Activated T-cell treated with anti-CD3 and anti-CD28 coated beads for 4 hours (primary cell): ENCODE data around the gene NCKAP5.

ENCODE experiments used
- DNase-seq: peaks from one replicate; pipeline ENCODE4 v3.0.0-alpha.2; 2020

NCKAP5 gene

DNA sequence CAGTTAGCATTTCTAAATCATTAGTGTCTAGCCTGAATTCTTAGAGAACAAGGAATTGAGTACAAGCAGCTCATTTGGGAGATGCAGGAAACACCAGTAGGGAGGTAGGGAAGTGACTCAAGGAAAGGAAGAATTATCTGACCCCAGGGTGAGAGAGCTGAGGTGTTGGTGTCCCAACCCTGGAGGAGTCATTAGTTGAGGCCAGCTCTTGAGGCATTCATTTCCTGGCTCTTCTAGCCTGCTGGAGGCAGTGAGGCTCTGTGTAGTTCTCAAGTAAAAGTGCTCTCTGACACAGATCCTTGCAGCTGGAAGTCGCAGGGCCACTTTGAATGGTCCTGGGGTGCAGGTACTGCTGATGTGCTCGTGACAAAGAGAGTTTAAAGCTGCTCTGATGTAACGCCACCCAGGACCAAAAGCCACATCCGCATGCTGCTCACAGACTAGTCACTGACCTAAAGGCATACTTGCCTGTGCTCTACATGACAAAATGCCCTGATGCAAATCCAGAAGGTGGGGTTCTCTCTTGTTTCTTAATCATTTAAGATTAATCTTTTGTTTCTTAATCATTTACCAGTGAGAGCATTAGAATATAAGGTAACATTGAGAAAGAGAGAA lies 598.8 kb downstream of the NCKAP5 start:
- no peak for DNase-seq

DNA sequence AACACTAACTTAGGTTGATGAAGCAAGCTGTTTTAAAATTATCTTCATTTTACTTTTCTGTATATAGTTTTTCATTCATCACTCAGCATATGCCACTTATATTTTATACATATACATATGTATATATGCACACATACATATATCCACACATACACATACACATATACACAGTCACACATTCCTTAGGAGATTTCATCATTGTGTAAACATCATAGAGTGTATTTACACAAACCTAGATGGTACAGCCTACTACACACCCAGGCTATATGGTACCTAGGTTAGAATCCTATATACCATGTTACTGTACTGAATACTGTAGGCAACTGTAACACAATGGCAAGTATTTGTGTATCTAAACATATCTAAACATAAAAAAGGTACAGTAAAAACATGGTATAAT lies 602.8 kb downstream of the NCKAP5 start:
- DNase-seq: no peak

DNA sequence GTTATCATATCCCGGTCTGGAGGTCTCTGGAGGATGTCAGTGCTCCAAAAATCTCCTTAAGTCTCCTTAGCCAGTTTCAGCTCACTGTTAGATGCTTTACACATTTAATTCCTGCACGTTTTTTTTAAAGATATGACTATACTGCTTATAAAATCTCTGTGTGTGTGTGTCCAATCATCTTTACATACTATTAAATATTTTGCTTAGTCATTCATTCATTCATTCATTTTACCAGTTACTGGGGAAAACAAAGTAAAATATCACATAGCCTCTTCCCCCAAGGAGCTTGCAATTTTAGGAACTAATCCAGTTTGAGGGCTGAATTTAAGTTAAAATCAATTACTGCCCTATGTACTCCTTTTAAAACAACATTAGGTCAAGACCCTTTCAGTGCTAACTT lies 605.1 kb downstream of the NCKAP5 start:
- no peak for DNase-seq

DNA sequence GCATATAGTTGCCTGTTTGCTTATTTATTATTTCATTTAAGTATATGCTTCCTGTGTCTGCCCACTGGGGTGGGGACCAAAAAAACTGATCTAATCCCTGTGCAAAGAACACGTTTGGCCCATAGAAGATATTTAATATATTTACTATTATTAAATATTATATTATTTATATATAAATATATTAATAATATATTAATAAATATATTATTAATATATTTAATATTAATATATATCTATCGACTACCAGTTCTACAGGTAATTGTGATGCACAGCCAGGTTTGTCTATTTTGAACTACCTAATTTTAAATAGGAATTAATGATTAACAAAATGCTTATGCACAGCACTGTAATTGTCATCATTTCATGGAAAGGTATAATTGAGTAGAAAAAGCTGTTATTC lies 609.4 kb downstream of the NCKAP5 start:
- no peak for DNase-seq

DNA sequence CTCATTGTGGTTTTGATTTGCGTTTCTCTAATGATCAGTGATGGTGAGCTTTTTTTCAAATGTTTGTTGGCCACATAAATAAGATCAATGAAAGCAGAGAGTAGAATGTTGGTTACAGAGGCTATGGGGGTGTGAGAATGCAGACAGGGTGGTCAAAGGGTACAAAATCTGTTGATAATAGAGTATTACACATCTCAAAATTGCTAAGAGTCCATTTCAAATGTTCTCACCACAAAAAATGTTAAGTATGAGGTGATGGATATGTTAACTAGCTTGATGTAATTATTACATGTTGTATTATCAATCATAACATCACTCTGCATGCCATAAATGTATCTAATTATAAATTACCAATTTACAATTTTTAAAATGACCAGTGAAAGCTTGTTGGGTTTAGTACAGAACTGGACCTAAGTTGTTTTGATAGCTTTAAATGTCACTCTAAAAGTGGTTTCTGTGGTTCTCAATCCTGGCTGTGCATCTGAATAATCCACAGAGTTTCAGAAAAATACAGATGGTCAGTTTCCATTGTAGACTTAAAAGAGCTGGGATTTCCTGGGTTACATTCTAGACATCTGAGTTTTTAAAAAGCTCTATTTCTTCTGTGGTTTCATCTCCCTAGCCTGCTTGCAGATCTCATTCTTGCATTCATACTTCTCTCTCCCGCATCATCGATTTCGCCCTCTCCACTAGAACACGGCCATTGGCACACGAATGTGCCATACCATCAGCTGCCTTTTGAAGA lies 612.2 kb downstream of the NCKAP5 start:
- DNase-seq: no peak

DNA sequence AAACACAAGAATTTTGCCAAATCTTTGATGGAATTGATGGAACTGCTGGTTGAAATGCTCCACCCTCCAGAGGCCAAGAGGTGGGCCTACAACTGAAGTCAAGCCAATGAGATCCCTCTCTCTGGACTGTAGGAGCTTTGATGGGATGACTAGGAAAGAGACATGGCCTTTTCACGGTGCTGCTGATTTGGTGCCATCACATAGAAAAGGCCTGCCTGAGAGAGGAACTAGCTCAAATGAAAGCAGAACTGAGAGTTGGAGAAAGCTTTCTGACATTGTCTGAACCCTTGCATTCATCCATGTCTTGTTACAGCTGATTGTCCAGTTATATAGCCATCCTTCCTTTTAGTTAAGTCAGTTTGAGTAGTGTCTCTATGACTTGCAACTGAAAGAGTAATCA lies 614.5 kb downstream of the NCKAP5 start:
- DNase-seq: no peak

DNA sequence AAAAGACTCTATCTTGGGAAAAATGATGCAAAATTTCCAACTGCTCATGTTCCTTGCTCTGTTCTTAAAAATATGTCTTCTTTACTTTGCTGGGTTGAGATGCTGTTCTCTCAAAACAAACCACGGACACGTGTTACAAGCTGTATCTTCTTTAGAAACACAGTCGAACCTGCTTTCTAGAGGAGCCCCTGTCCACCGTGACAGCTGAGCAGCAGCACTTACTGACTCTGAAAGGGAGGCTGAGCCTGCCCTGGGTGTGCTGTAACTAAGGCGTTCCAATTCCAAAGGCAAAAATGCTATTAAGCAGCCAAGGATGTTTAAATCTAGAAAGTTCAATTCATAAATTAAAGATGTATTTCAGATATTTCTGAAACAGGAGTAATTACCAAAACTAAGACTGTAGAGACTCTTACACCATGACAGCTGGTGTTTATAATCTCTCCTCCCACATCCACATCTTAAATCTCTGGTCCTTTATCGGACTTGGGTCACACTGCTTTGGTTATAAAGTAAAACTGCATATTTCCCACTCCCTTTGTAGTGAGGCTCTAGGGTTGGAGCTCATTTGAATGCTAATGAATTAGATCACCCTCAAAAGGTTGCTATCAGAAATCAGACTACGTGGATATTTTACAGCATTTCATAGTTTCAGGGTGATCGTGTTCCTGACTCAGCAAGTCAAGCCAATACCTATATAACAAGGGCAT lies 617.1 kb downstream of the NCKAP5 start:
- DNase-seq: no peak

DNA sequence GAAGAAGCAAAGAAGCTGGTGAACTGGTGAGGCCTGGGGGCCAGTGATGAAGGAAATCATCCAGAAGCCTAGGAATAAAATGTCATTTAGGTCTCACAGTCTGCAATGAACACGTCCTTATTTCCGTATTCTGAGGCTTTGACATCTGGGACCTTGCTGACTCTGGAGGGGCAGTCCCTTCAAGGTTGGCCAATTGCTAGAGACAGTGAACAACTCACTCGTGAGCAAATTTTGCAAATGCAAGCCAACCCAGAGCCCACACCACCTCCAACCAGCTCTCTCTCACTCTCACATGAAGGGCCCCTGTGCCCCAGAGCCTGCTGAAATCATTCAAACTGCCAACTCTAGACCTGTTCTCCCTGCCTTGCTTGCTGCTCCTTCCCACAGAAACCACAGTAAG lies 619.2 kb downstream of the NCKAP5 start:
- DNase-seq: no peak

DNA sequence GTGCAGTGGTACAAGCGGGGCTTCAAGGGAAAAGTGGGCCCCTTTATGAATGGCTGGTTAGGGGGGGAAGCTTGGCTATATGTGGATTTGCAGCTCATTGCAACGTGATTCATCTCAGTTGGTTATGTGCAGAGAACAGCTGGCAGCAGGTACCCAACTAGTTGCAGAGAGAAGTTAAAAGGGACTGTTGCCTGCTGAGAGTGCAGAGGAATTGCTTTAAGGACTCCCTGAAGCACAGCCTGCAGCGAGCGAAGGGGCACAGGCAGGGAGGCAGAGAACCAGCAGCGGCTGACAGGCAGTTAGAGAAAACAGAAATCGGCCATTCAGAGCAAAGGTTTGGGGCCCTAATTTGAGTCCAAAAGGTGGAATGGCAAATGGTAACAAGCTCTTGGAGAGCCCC lies 620.1 kb downstream of the NCKAP5 start:
- no peak for DNase-seq

DNA sequence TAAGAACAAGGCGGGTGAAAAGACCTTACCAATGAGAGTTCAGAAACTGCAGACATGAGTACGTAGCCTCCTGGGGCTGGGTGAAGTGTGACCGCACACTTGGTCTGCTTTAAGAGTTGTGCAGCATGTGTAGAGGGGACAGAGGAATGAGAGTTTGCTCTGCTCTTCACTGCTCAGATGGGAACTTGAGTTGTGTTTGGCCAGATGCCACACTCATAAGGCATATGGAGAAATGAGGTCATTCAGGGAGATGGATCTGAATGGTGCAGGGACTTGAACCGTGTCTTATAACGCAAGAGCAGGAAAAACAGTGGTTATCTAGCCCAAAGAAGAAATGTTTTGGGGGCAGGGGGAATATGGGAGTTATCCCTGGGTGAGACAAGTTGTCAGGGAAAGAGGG lies 624.4 kb downstream of the NCKAP5 start:
- DNase-seq: no peak

DNA sequence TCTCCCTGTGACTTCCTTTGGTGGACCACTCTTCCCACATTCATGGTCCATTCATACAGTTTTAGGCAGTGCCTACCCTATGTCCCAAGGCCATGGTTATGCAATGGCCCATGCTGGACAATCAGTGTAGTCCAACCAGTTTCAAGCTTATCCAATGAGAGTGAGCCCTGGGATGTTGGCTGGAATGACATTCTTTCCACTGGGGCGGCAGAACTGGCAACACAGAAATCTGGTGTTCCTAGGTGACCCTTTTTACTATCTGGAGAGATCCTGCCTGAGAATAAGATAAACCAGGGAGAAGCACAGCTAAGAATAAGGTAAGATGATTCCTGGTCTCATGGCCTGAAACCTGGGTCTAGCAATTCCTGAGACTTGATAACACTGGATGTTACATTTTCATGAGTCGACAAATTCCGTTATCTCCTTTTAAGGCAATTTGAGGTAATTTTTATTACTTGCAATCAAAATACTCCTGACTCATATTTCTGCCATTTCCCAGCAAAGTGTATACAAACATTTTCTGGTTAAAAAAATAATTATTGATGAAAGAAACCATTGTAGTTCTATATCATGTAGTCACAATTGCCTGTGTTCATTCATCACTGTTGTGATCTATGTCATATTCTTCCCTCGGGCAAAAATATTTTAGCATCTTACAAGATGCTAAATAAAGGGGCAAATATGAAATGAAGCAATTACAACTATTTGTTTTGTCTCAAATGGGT lies 626.8 kb downstream of the NCKAP5 start:
- no peak for DNase-seq

DNA sequence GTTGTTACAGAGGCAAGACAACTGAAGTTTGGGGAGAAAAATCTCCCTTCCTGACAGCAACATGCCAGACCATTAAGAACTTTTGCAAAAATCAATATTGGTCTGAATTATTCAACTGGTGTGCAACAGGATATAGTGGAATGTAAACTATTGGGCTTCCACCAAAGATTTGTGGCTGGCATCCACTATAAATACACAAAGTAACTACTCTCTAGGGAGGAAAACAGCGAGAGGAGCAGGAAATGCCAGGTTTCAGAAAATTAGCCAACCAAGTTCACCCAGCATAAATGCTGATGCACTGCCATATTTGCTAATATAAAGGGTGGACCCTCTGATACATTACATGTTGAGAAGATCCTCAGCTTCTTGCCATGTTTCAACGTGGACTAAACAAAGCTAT lies 630.6 kb downstream of the NCKAP5 start:
- DNase-seq: no peak

DNA sequence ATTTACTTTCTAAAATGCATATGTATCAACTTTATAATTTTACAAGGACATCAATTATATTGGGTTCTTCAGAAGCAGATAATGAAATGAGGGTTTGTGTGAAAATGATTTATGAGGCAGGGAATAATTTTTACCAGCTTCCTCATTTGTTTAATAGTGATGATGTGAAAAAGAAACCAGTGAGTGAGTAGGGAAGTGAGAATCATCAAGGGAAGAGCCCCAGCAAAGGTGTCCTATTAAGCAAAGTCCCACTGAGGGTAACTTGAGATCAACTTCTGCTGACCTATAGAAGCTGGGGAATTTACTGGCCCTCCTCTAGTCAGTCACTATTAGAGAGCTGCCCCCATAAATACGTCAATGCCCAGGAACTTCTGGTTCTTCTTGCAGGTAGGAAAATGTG lies 631.5 kb downstream of the NCKAP5 start:
- no peak for DNase-seq

DNA sequence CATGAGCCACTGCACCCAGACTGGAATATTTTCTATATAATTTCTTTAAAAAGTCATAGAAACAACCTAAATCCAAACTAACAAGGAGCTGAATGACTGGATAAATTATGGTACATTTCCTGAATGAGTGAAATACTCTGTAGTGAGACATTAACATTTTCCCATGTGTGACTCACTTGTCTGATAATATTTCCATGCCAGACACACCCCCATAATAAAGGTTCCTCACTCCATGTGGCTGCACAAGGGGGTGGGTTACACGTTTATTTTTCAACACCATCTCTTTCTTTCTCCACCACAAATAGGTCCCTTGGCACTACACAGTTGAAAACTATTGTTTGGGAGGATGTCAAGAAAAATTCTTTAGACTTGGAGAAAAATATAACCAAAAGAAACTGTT lies 632.0 kb downstream of the NCKAP5 start:
- DNase-seq: no peak

DNA sequence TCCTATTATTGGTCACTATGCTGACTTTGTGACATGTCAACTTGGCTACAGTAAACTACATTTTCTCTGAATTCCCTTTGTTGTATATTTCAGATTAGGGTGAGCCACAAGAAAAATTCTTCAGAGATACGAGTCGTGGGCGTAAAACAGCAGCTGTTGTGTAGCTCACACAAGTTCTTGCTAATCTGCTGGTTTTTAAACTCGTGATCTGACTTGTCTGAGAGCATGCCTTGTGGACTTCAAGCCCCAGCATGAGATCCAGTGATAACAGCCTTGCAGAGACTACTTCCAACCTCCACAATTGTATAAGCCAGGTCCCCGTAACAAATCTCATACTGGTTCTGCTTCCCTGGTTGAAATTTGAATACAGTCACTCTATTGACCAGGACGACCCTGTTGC lies 638.5 kb downstream of the NCKAP5 start:
- DNase-seq: no peak

DNA sequence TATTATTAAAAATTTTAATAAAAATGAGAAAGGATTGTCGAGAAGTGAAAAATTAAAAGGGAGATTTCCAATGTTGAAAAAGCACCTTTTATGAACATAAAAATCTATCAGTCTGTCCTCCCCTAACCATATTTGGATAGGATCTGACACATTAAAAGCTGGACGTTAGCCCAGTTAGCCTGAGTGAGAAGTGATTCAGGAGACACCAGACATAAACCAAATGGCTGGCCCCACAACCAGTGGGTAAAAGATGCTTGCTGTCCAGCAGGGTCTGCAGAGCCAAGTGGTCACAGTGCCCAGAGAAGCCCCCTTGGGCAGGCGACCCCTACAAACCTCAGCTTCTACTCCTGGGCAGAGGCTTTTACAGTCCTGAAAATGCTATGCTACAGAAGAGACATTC lies 644.5 kb downstream of the NCKAP5 start:
- no peak for DNase-seq

DNA sequence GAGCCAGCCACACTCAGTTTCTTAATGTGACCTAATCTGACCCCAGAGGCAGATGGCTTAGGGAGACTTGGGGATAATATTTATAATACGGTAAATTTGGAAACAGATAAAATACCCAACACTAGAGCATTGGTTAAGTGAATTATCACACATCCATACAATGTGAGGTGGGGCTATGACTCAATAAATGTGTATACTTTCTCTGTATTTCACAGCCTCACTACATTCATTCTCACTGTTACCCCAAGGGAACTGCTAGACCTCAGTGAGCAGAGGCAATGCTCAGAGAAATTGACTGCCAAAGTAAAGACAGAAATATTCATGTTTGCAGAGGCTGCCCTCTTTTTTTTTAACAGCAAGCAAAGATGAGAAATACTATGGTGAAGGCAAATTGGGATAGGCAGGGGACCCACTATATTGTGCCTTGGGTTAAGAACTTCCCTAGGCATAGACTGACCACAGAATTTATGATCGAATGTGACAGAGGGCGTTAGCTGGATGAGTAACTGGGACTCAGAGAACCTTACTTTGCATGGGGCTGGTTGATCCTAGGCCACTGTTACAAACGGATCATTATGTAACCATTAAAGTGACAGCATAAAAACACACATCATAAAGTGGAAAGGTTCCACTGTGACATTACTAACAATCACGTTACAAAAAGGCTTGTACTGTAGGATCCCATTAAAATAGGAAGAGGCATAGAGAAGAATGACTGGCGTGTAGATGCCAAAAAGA lies 652.3 kb downstream of the NCKAP5 start:
- DNase-seq: no peak

DNA sequence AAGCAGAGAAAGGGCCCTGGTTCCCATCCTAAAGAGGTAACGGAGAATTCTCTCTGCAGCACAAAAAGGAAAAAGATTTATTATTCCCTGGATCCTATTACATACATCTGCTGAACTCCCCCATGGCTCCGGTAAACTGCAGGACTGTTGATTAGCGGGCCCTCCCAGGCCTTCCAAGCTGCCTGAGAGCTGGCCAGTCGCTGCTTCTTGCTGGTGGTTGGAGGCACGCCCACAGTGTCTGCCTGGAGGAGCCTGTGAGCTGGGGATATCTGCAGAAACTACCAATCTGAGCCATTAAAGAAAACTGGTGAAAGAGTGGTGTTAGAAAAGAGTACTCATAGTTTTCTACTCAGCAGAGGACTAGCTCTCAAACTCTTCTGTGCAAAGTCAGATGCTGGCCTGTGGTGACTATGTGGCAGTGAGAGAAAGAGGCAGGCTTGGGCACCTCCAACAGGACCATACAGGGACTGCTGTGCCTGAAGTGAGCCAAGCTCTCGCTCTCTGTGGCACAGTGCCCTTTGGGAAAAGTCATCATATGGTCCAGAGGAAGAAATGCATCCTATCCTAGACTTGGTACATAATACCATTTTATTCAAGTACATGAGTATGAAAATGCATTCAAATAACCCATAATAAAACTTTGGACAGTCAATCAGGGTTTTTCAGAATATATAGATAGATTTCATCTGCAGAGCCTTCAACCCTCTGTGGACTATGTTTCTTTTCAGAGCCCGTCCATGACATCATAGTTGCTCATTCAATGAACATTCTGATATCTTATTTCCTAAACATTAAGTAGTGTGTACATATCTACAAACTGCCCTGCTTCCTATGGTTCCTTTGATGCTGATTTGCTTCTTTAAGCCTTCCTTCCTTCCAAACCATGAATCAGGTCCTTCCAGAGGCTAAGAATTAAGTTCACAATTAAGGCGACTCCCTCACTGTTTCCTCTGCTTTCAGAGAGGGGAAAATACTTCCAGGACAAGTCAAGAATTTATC lies 656.2 kb downstream of the NCKAP5 start:
- no peak for DNase-seq

DNA sequence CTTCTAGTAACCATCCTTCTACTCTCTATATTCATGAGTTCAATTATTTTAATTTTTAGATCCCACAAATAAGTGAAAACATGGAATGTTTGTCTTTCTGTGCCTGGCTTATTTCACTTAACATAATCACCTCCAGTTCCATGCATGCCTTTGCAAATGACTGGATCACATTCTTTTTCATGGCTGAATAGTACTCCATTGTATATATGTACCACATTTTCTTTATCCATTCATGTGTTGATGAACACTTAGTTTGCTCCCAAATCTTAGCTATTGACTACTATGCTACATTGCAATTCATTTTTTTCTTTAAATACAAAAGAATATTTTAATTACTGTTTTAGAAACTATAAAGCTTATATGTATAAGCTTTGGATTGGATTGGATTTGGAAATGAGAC lies 657.8 kb downstream of the NCKAP5 start:
- no peak for DNase-seq

DNA sequence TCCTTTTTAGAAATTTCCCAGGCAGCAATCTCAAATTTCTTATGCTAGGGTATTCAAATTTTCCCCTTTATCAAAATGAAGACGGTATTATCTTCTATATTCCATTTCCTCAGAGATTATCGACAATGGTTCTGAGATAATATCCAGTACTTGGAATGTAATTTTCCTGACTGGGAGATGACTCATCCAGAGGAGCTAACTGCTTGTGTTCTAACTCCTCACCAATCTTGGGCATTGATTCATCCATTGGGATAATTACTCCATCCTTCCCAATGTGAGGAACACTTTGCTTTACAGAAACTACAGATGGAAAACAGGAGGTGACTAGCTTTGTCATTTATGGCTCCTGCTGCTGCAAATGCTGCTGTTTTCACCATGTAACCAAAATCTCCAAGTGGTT lies 658.8 kb downstream of the NCKAP5 start:
- no peak for DNase-seq

DNA sequence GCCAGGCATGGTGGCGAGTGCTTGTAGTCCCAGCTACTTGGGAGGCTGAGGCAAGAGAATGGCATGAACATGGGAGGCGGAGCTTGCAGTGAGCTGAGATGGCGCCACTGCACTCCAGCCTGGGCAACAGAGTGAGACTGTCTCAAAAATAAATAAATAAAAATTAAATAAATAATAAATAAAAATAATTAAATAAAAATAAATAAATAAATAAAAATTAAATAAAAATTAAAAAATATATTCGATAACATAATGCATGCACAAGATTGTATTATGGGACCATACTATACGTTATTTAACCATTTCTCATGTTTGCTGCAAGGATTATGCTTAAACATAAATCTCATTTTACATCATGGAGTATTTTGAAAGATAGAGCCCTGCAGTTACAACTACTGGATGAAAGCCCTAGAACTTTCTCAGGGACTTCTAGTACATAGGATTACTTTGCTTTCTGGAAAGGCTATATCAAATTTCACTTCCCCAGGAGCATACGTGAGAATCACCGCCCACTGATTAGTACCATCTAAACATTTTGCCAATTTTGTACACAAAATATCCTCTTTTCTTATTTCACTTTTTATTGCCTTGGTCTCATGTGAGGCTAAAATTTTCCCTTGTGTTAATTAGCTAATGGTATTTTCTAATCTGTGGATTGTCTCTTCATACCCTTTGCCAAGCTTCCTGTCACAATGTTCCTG lies 664.0 kb downstream of the NCKAP5 start:
- no peak for DNase-seq
